Spleen (tissue), 7 donors: ENCODE data around the gene ZNF778.

Experiments used
- POLR2A ChIP-seq, 3 donors: fragments of 450-650 bp; IDR thresholded peaks; one replicate each; pipeline ENCODE4 v1.5.1; 2017; ENCODE audit warnings: antibody characterized with exemption in 3 of 3, mild to moderate bottlenecking in 1 of 3
- TF ChIP-seq, protein P1 (sequence below), 11 experiments: fragments of 200-600 bp in 7 of 11; fragments of 450-650 bp in 4 of 11; sonication (generic) in 4 of 11; IDR thresholded peaks in 8 of 11; conservative IDR thresholded peaks in 3 of 11; 1 replicate in 7 of 11; 2 replicates in 4 of 11; pipeline versions ENCODE4 v1.4.0 to v1.8.0; 2016 to 2021; ENCODE audit warnings: antibody characterized with exemption in 11 of 11, inconsistent platforms in 4 of 11, mild to moderate bottlenecking in 1 of 11
- donor health status: DM: no; HTN: no; CAD: no; lungs with moderate emphysema.
- donor health status: DM: no; HTN: no; CAD: no.
- donor health status: DM: no; HTN: no; CAD: no.

- TF ChIP-seq POLR2A (IDR thresholded peaks at IDR 0.05): no peak
- TF ChIP-seq, protein P1, sequence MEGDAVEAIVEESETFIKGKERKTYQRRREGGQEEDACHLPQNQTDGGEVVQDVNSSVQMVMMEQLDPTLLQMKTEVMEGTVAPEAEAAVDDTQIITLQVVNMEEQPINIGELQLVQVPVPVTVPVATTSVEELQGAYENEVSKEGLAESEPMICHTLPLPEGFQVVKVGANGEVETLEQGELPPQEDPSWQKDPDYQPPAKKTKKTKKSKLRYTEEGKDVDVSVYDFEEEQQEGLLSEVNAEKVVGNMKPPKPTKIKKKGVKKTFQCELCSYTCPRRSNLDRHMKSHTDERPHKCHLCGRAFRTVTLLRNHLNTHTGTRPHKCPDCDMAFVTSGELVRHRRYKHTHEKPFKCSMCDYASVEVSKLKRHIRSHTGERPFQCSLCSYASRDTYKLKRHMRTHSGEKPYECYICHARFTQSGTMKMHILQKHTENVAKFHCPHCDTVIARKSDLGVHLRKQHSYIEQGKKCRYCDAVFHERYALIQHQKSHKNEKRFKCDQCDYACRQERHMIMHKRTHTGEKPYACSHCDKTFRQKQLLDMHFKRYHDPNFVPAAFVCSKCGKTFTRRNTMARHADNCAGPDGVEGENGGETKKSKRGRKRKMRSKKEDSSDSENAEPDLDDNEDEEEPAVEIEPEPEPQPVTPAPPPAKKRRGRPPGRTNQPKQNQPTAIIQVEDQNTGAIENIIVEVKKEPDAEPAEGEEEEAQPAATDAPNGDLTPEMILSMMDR (IDR thresholded peaks at IDR 0.05 in 8 of 11, conservative IDR thresholded peaks at IDR 0.05 in 3 of 11): no peak
These were observed 44.4 kb downstream of the ZNF778 start for GRCh38 chr16:89261691-89262563.
